ENCODE results near the gene SLC30A5. TPM values are rescaled to one million over a fixed set of nuclear protein-coding genes. Genes with fewer than 3 reads are reported as not detected.

SLC30A5 gene
- total and polyA plus RNA-seq, 12 donors: 31.5 to 76.8 (median 38.9) TPM

- Histone ChIP-seq H3K27me3 (no peaks in the 10 kb centered on the region), H3K36me3 (replicated peaks in 1 of 2) (peaks cover 0 to 12% of the 10 kb centered on the region in 2 donors), H3K4me3 (no peak overlapping the region), H3K27ac (no peak overlapping the region), H3K9me3 (replicated peaks in 1 of 3) (no peaks in the 10 kb centered on the region), H3K4me1 (replicated peaks in 1 of 2) (peaks cover 9 to 10% of the 10 kb centered on the region in 2 donors)
- TF ChIP-seq POLR2A (IDR thresholded peaks at IDR 0.05): no peak
- TF ChIP-seq, protein P1, sequence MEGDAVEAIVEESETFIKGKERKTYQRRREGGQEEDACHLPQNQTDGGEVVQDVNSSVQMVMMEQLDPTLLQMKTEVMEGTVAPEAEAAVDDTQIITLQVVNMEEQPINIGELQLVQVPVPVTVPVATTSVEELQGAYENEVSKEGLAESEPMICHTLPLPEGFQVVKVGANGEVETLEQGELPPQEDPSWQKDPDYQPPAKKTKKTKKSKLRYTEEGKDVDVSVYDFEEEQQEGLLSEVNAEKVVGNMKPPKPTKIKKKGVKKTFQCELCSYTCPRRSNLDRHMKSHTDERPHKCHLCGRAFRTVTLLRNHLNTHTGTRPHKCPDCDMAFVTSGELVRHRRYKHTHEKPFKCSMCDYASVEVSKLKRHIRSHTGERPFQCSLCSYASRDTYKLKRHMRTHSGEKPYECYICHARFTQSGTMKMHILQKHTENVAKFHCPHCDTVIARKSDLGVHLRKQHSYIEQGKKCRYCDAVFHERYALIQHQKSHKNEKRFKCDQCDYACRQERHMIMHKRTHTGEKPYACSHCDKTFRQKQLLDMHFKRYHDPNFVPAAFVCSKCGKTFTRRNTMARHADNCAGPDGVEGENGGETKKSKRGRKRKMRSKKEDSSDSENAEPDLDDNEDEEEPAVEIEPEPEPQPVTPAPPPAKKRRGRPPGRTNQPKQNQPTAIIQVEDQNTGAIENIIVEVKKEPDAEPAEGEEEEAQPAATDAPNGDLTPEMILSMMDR (IDR thresholded peaks at IDR 0.05): no peak
- no peak for DNase-seq
- intact Hi-C loops (cut with DNase I): loop anchor here in 1 of 2 donors (10.0 kb wide), 1 partner anchor 66 kb away; no protein-coding TSS in a partner anchor
- WGBS, 4 donors: 96 to 100% (median 98%) methylated on average over 3 of the region's 3 CpGs
These were observed 77.2 kb downstream of the SLC30A5 start for GRCh38 chr5:69170969-69171368.

Small RNA genes lying within 50 kb of the gene (small RNA-seq; reads per million reads assigned to genes)
- gene SNORA50D: 0 reads per million in 2 donors
- 0 reads per million in 2 donors for gene SUMO2P4

Other genes starting within 250 kb of the SLC30A5 start
- 10 to 100 TPM in 4 of 9 donors, 1 to 10 TPM in 5; 4.8 to 53.5 (median 9.8) TPM for gene CCNB1, start 73.1 kb downstream of the SLC30A5 start, total RNA-seq
- gene CCNB1, start 73.1 kb downstream of the SLC30A5 start, polyA plus RNA-seq: 1 to 10 TPM; 3.6 to 9.7 (median 4.5) TPM
- gene CENPH, start 95.6 kb downstream of the SLC30A5 start, total RNA-seq: 1 to 10 TPM in 7 of 9 donors, under 1 TPM in 1, not detected in 1; 0.69 to 9.8 (median 2.2) TPM
- gene CENPH, start 95.6 kb downstream of the SLC30A5 start, polyA plus RNA-seq: 1 to 10 TPM; 2.1 to 3.0 (median 2.6) TPM
- 10 to 100 TPM; 15.2 to 47.0 (median 23.6) TPM for gene CDK7, start 140.9 kb downstream of the SLC30A5 start, total RNA-seq
- gene CDK7, start 140.9 kb downstream of the SLC30A5 start, polyA plus RNA-seq: 10 to 100 TPM; 29.7 to 57.1 (median 33.5) TPM
- 10 to 100 TPM in 4 of 9 donors, 1 to 10 TPM in 5; 4.4 to 13.3 (median 9.0) TPM for gene CCDC125, start 238.8 kb downstream of the SLC30A5 start, total RNA-seq
- gene CCDC125, start 238.8 kb downstream of the SLC30A5 start, polyA plus RNA-seq: 1 to 10 TPM; 2.7 to 8.8 (median 4.7) TPM

Measured in adrenal gland (tissue), 12 donors.